Stimulated activated CD8-positive, alpha-beta memory T cell treated with anti-CD3 and anti-CD28 coated beads, Interleukin-4, amount 100 ng/mL, for 48 hours (primary cell): ENCODE data around the gene BOK.

ENCODE experiments used
- DNase-seq: peaks from one replicate; pipeline ENCODE4 v3.0.0-alpha.2; 2020

The BOK gene

DNA sequence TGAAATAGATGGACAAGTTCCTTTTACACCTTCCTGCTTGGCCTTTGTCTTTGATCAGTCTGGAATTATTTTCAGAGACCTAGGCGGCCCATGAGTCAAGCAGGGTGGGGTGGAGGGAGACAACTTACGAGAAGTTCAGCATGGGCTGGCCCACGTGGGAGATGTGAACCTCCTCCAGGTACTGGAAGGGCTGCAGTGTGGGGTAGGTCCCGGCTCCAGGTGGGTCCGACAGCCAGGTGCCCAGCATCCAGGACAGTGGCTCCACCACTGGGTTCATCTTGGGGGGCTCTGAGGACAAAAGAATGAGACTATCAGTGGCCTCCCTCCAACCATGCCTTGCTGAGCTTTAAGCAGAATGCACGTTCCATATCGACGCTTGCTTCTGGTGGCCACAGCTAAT, 47.6 kb downstream of the BOK start:
- DNase-seq, result no peak

DNA sequence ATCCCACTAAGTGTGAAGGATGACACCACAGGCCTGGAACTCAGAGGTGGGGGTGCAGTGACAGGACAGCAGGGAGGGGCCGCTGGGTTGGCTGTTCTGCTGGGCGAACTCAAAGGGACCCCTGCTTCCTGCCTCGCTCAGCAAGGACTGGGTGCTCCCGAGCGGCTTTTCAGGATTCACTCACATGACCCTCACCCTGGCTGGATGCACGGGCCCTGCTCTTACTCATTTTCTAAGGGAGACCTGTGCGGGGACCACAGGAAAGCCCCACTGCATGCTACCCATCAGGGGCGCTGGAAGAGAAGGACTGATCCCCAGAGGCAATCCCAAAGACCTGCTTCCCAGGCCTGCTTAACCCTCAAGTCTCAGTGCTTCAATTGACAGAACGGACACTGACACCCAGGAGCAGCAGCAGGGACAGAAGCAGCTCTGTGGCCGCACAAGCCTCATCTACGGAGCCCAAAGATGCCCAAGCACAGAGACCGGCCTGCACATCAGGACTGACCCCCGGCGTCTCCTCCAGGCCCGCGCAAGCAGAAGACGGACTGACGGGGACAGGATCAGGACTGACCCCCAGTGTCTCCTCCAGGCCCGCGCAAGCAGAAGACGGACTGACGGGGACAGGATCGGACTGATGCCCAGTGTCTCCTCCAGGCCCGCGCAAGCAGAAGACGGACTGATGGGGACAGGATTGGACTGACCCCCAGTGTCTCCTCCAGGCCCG, 48.8 kb downstream of the BOK start:
- no peak for DNase-seq

DNA sequence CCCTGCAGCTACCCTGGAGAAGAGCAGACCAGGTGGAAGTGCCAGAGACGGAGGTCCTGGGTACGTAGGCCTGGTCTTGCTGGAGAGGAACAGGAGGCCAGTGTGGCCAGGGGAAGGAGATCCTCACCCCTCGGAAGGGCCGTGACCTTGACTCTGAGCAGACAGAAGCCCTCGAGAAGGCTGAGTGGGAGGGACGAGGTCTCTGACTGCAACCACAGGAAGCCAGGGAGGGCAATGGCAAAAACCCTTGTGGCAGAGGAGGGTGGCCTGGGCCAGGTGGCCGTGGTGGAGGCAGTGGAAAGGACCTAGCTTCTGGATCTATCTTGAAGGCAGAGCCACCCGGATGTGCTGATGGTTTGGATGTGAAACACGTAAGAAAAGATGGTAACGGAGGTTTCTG, 50.3 kb downstream of the BOK start:
- peak; percentile 34 for DNase-seq

DNA sequence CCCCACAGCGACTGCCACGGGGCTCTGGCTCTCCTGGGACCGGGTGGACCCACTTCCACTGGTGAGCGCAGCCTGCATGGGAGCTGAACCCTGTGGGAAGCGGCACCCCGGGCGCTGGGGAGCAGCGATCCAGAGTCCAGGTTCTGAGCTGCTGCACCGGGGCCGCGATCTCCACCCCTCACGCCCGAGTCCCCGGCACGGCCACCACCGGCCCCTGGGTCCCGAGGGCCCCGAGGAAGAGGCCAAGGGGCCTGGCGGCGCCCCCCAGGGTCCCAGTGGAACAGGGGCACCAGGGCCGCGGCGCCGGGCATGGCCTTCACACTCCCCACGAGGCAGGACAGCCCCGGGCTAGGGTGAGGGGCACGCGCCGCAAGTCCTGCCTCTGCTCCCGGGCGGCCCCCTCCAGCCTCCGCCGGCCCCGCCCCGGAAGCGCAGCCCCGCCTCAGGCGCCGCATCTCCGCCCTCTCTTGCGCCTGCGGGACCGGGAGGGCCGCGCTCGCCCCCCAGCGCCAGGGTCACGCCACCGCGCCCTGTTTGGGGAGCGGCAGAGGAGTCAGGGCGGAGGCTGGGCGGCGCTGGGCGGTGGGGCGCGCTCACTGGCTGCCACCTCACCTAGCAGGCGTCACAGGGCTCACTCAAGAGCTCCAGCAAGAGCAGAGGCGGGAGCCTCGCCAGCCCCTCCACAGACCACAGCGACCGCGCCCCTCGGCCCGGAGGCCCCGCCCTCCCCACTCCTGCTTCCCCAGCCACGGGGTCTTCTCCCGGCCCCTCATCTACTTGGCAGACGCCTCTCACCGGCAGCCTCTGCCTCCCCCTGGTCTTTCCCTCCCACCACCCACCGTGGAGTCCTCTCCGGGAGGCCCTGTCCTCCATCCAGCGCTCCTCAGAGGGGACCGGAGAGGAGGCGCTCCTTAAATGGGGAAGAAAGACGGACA, 51.6 kb downstream of the BOK start:
- peak; percentile 93 for DNase-seq

DNA sequence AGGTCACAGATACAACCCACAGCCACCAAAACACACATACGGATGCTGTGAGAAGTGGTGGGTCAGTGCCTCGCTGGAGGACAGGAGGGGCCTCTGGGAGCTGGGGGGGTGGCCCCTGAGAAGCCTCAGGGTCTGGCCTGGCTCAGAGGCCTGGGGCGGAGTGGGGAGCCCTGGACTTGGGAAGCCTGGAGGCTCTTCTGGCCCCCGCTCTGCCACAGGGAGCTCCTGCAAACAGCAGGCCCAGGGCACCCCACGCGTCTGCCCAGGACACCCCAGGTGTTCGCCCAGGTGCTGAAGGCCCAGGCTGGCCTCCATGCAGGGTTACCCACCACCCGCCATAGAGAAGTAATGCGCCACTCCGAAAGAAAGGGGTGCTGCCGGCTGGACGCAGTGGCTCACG, 52.5 kb downstream of the BOK start:
- no peak for DNase-seq

DNA sequence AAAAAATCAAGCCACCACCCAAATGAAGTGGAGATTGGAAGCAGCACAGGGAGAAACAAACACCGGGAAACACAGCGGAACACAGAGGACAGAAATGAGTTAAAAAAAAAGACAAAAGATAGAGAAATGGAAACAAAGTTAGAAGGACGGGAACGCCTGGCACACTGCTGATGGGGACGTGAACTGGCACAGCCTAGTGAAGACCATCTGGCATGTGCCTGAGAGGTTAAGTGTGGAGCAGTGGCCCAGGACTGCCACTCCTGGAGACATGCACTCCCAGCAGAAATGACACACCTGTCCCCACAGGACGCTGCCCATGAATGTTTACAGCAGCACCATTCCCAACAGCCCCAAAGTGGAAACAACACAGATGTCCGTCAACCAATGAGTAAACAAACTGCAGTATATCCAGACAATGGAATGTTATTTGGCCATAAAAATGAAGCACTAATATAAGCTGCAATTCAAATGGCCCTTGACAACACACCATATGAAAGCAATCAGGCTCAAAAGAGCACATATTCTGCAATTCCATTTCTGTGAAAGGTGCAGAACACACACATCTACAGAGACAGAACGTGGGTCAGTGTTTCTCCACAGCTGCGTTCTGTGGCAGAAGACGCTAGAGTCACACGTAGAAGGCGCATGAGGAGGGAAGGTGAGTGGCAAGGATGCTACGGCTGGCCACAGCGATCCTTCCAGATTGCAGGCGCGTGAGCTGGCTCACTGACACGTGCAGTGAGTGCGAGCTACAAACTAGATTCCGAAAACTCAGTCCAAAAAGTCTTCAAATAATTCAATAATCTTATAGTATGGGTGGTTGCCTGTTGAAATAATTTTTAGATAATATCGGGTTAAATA, 53.8 kb downstream of the BOK start:
- no peak for DNase-seq

DNA sequence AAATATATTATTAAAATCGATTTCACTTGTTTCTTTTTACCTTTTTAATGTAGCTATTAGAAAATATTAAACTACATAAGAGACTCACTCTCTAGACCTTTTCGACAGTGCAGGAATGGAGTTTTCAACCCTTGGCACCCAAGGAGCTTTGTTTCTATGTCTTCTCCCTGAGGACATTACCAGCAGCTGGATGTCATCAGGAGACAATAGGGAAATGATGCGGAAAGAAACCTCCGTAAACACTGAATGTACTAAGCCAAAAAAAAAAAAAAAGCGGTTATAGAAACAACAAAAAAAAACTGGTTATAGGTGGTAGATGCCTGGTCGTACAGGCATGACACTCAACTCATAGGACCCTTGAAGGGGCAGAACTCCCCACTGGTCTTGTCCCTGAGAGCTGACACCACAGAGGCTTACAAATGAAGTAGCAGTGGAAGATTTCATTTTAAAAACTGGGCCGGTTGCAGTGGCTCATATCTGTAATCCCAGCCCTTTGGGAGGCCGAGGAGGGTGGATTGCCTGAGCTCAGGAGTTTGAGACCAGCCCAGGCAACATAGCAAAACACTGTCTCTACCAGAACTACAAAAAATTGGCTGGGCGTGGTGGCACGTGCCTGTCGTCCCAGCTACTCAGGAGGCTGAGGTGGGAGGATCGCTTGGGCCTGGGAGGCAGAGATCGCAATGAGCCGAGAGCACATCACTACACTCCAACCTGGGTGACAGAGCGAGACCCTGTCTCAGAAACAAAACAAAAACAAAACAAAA, 54.7 kb downstream of the BOK start:
- DNase-seq, result no peak

DNA sequence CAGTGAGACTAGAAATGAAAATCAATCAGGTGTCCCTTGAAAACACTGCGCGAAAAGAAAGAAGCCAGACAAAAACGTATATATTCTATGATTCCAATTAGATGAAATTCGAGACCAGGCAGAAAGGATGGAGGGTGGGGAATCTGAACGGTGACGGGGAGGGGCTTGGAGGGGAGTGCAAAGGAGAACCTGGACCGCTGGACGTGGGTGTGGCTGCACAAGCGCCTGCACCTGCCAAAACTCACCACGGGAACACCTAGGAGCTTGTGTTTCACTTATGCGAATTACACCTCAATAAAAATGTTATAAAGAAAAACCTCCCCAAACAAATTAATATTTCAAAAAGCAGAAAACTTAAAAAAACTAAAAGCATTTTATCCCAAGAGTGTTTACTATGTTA, 56.5 kb downstream of the BOK start:
- DNase-seq, result no peak

DNA sequence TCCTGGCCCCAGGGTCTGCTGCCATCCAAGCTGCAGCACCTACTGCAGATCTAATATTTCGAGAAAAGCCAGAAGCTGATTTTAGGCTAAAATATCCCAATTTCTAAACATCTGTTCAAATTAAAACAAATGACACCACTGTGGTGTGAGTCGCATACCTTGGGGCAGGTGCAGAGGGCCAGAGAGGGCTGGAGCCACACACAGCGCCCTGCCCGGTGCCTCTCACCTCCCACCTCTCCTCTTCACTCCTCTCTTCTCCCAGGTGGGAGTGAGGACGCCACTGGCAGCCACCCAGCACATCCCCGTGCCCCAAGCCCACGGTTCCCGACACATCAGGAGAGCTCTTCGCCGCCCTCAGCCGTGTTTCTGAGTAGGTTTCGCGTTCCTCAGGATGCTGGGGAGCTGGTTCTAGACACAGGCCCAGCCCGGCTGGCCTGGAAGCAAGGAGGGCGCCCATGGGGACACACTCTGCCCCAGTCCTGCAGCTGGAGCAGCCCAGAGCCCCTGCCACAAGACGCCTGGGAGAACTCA, 57.0 kb downstream of the BOK start:
- DNase-seq, result no peak

DNA sequence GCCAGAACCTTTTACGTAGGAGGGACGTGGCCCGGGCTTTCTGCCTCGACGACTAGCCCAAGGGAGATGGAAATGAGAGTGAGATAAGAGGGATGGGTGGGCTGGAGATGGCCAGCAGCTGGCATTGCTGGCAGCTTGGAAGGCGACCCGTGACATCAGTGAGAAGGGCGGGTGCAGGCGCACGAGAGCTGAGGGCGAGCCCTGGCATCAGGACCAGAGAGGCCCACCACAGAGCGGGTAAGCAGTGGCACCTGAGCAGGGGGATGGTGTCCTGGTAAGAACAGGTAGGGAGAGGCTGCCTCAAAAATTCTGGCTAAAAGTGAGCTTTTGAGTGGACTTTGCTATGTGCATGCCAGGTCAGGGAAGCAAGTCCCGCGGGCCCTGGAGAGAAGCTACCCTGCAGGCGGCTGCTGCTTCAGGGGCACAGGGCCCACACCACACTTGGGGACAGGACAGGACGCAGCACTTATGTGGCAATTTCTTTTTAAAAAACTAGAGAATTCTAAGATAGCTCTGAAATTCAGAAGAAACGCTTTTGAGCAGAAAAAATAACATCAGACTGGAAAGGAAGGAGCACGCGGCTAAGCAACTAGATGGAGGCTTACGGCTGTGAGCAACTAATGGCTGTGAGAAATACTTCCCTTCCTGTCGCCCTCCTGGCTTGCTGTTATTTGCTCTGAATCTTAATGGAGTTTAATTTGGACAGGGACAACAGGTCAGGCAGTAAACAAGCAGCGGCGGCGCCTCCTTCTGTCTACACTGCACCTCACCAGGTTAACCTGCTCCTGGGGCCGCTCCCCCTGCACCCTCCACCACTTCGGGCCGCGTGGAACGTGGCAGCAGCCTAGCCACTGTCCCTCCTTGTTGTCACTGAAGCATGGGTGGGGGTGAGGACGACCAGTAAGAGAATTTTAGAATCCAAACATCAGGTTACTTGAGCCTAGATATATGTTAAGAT, 57.9 kb downstream of the BOK start:
- DNase-seq, result no peak

DNA sequence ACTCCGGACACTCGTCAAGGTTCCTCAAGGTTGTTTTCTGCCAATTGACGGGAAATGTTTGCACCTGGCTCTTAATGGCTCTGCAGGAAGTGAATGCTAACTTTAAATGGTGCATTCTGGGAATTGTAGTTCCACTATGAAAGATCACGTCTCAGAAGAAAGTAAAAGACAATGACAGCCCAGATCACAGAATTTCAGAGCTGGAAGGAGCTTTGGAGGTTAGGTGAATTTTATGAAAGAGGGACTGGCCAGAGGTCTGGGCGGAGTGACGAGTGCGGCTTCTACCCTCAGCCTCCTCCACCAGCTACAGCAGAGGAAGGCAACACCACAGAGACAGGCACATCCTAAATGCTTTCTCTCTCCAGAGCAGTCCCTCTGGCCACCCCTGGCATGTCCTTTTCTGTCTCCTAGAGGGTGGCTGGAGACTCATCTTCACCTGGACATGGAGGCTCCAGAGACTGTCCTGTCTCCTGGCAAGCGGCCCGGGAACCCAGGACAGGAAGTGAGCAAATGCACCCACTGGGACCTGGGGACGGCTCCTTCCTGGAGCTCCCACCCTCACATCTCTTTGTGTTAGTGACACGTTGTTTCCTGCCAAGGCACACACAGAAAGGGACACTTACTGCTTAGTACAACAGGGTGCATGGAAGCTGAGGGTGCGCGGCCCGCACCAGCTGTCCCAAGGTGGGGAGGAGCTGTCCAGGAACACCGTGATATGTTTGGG, 59.0 kb downstream of the BOK start:
- DNase-seq, result peak; percentile 55

DNA sequence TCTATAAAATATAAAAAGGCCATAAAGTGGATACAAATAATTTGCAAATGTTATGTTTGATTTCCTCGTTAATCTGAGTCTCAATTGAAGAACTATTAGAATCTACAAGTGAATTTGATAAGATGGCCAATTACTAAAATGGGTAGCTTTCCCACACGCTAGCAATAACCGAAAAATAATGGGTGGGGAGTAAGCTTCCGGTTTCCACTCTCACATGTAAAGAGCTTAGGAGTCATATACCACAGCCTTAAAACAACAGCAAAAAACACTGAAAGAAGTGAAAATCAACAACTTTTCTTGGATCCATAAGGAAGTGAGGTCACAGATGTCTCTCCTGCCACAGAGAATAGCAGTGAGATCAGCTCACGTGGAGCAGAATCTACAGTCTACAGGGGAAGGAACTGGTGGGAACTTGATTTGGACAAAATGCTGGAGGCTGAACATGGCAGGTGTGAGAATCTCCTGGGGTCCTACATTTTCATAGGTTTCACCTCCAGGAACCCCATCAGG, 59.8 kb downstream of the BOK start:
- DNase-seq, result no peak

DNA sequence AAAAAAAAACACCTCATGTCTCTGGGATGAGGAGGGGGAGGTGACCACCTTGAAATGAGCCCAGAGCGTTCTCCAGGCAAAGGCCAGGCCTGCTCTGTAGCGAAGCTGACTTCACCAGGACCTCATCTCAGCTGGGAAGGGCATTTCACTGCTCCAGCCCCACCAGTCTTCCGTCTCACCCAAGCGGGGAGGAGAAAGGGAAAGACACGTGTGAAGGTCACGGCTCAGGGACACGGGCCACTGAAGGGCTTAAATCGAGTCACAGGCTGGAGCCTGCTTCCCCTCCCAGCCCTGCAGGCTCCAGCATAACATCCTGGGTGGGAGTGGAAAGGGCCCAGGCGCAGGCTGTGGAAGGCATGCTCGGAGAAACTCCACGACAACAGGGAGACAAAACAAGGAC, 60.3 kb downstream of the BOK start:
- DNase-seq, result no peak

DNA sequence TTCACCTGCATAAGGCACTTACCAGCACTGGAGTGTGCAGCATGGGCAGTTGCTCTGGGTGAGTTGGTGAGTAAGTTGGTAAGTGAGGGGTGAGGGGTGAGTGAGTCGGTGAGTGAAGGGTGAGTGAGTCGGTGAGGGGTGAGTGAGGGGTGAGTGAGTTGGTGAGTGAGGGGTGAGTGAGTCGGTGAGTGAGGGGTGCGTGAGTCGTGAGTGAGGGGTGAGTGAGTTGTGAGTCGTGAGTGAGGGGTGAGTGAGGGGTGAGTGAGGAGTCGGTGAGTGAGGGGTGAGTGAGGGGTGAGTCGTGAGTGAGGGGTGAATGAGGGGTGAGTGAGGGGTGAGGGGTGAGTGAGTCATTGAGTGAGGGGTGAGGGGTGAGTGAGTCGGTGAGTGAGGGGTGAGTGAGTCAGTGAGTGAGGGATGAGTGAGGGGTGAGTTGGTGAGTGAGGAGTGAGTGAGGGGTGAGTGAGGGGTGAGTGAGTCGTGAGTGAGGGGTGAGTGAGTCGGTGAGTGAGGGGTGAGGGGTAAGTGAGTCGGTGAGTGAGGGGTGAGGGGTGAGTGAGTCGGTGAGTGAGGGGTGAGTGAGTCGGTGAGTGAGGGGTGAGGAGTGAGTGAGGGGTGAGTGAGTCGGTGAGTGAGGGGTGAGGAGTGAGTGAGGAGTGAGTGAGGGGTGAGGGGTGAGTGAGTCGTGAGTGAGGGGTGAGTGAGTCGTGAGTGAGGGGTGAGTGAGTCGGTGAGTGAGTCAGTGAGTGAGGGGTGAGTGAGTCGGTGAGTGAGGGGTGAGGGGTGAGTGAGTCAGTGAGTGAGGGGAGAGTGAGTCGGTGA, 61.3 kb downstream of the BOK start:
- peak; percentile 48 for DNase-seq

DNA sequence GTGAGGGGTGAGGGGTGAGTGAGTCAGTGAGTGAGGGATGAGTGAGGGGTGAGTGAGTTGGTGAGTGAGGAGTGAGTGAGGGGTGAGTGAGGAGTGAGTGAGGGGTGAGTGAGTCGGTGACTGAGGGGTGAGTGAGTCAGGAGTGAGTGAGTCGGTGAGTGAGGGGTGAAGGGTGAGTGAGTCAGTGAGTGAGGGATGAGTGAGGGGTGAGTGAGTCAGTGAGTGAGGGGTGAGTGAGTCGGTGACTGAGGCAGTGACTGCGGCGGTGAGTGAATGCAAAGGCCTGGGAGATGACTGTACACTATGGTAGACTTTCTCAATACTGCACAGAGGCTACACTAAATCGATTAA, 61.8 kb downstream of the BOK start:
- peak; percentile 78 for DNase-seq
